CD14-positive monocyte (primary cell): ENCODE results near the gene NIPAL4. TPM values are rescaled to one million over a fixed set of nuclear protein-coding genes. Genes with fewer than 3 reads are reported as not detected.

Source experiments
- DNase-seq, 3 donors: peaks; one replicate each; pipeline ENCODE4 v3.0.0-alpha.2; 2011 to 2022
- H2AFZ ChIP-seq: 2 replicates; pipeline ENCODE4 v1.6.0; 2012; ENCODE audit warnings: mild to moderate bottlenecking, low read depth, low read length, inconsistent platforms; ENCODE audit not compliant: insufficient read depth, poor library complexity, severe bottlenecking
- H3K27ac ChIP-seq, 2 donors: 1 replicate in 1 of 2; 2 replicates in 1 of 2; pipeline ENCODE4 v1.5.1; 2012 to 2013; ENCODE audit warnings: low read length in 2 of 2, control low read depth in 1 of 2, inconsistent platforms in 1 of 2, low read depth in 1 of 2, mild to moderate bottlenecking in 1 of 2
- H3K27me3 ChIP-seq, 2 donors: one replicate each; pipeline versions ENCODE4 v1.6.0 to v1.6.1; 2011 to 2013; ENCODE audit warnings: low read length in 2 of 2; ENCODE audit not compliant: control insufficient read depth in 2 of 2, insufficient read depth in 2 of 2
- H3K36me3 ChIP-seq, 2 donors: replicated peaks in 1 of 2; 1 replicate in 1 of 2; 2 replicates in 1 of 2; pipeline versions ENCODE4 v1.5.1 to v1.6.1; 2012 to 2013; ENCODE audit warnings: low read length in 2 of 2, control low read depth in 1 of 2, inconsistent platforms in 1 of 2, mild to moderate bottlenecking in 1 of 2; ENCODE audit not compliant: insufficient read depth in 2 of 2, control insufficient read depth in 1 of 2
- H3K4me1 ChIP-seq, 2 donors: 1 replicate in 1 of 2; 2 replicates in 1 of 2; pipeline versions ENCODE4 v1.5.1 to v1.6.1; 2012 to 2013; ENCODE audit warnings: low read length in 2 of 2, control low read depth in 1 of 2, inconsistent platforms in 1 of 2, mild to moderate bottlenecking in 1 of 2, moderate library complexity in 1 of 2; ENCODE audit not compliant: insufficient read depth in 2 of 2, control insufficient read depth in 1 of 2
- H3K4me2 ChIP-seq: replicated peaks from 2 replicates; pipeline ENCODE3; 2012; ENCODE audit warnings: low read length, moderate library complexity, mild to moderate bottlenecking; ENCODE audit not compliant: poor library complexity, severe bottlenecking; ENCODE audit errors: extremely low read depth
- H3K4me3 ChIP-seq, 3 experiments: fragments of 200-600 bp in 1 of 3; sonication (generic) in 1 of 3; replicated peaks in 1 of 3; 1 replicate in 2 of 3; 2 replicates in 1 of 3; pipeline ENCODE4 v1.5.1; 2011 to 2013; ENCODE audit warnings: low read length in 3 of 3, mild to moderate bottlenecking in 3 of 3, control low read depth in 2 of 3, low read depth in 2 of 3, inconsistent platforms in 1 of 3, moderate library complexity in 1 of 3
- H3K79me2 ChIP-seq: 2 replicates; pipeline ENCODE4 v1.6.0; 2012; ENCODE audit warnings: mild to moderate bottlenecking, control low read depth, inconsistent platforms, low read length, moderate library complexity; ENCODE audit not compliant: insufficient read depth
- H3K9ac ChIP-seq: 2 replicates; pipeline ENCODE4 v1.6.0; 2017; ENCODE audit warnings: low read length, mild to moderate bottlenecking; ENCODE audit not compliant: insufficient read depth, poor library complexity, severe bottlenecking
- H3K9me3 ChIP-seq, 2 donors: replicated peaks in 1 of 2; 1 replicate in 1 of 2; 2 replicates in 1 of 2; pipeline versions ENCODE4 v1.5.1 to v1.6.1; 2012 to 2013; ENCODE audit warnings: low read length in 2 of 2, control low read depth in 1 of 2; ENCODE audit not compliant: control insufficient read depth in 1 of 2, insufficient read depth in 1 of 2
- H4K20me1 ChIP-seq: 2 replicates; pipeline ENCODE4 v1.6.0; 2012; ENCODE audit warnings: mild to moderate bottlenecking, low read length, control low read depth, moderate library complexity; ENCODE audit not compliant: insufficient read depth
- H3K27ac Mint-ChIP-seq, 7 donors: one replicate each; pipeline ENCODE4 v1.8.0; 2020; ENCODE audit warnings: mild to moderate bottlenecking in 7 of 7, mixed read lengths in 7 of 7, moderate library complexity in 6 of 7, inconsistent platforms in 2 of 7
- H3K27me3 Mint-ChIP-seq, 3 donors: one replicate each; pipeline ENCODE4 v1.8.0; 2021 to 2022; ENCODE audit warnings: low read depth in 3 of 3, mild to moderate bottlenecking in 3 of 3, mixed read lengths in 3 of 3, moderate library complexity in 3 of 3, inconsistent platforms in 1 of 3
- H3K36me3 Mint-ChIP-seq, 2 donors: one replicate each; pipeline ENCODE4 v1.8.0; 2020; ENCODE audit warnings: mixed read lengths in 2 of 2, inconsistent platforms in 1 of 2, mild to moderate bottlenecking in 1 of 2
- H3K4me1 Mint-ChIP-seq: one replicate; pipeline ENCODE4 v1.8.0; 2020; ENCODE audit warnings: mild to moderate bottlenecking, mixed read lengths
- H3K4me3 Mint-ChIP-seq, 2 donors: one replicate each; pipeline ENCODE4 v1.8.0; 2020; ENCODE audit warnings: mild to moderate bottlenecking in 2 of 2, mixed read lengths in 2 of 2, moderate library complexity in 1 of 2
- H3K9me3 Mint-ChIP-seq, 7 donors: one replicate each; pipeline ENCODE4 v1.8.0; 2020 to 2022; ENCODE audit warnings: mixed read lengths in 7 of 7, mild to moderate bottlenecking in 6 of 7, moderate library complexity in 6 of 7, inconsistent platforms in 2 of 7
- WGBS: methylation state at CpG from one replicate; pipeline ENCODE4 v1.1.5; 2013; ENCODE audit warnings: missing lambda C conversion rate; ENCODE audit not compliant: insufficient coverage; 5-methylcytosine and 5-hydroxymethylcytosine counted together
- intact Hi-C, 2 donors: fragments of 100-400 bp; cut with micrococcal nuclease; formaldehyde crosslinking; loops; one replicate each; pipeline versions ENCODE4 v1.15.0 to v1.15.1; 2023
- polyA plus RNA-seq, 3 donors: library from polyadenylated mRNA; depleted of rRNA in 1 of 3; unstranded in 2 of 3; stranded (reverse) in 1 of 3; fragments of 300-500 nt in 2 of 3; fragments of >200 nt in 1 of 3; fragmentation: Illumina TruSeq in 2 of 3; gene quantifications; 1 replicate in 2 of 3; 2 replicates in 1 of 3; pipeline ENCODE4 v1.2.3, GENCODE V29; 2012 to 2021
- TF ChIP-seq, protein P1 (sequence below): fragments of 200-600 bp; IDR thresholded peaks from one replicate; pipeline ENCODE4 v1.8.0; 2022; ENCODE audit warnings: antibody characterized with exemption, mild to moderate bottlenecking

The NIPAL4 gene
- polyA plus RNA-seq, 3 donors = 0.04 to 2.3 TPM; not detected in 1

DNA sequence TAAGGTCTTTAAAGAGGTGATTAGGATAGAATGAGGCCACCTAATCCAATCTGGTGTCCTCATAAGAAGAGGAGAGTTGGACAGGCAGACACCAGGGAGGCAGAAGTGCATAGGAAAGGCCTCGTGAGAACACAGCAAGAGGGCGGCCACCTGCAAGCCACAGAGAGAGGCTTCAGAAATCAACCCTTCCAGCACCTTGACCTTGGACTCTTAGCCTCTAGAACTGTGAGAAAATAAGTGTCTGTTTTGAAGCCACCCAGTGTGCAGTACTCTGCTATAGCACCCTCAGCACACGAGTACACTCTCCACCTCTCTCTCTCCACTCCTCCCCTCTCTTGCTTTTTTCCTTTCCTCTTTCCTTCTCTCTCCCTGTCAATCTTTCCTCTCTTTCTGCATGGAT lies 26.8 kb downstream of the NIPAL4 start:
- peaks cover 19% of the 10 kb centered on the region for H4K20me1 ChIP-seq
- Mint-ChIP-seq H3K27me3 (peaks cover 0 to 1% (median 0%) of the 10 kb centered on the region in 3 donors), H3K27ac (peak overlapping the region in 2 of 7 donors; percentile 42 to 75), H3K36me3 (peaks cover 85 to 89% of the 10 kb centered on the region in 2 donors), H3K4me3 (no peak overlapping the region), H3K4me1 (peaks cover 24% of the 10 kb centered on the region), H3K9me3 (peaks cover 0 to 4% (median 0%) of the 10 kb centered on the region in 7 donors)
- H3K27me3 ChIP-seq = no peaks in the 10 kb centered on the region
- no peaks in the 10 kb centered on the region for H3K9me3 ChIP-seq
- TF ChIP-seq, protein P1, sequence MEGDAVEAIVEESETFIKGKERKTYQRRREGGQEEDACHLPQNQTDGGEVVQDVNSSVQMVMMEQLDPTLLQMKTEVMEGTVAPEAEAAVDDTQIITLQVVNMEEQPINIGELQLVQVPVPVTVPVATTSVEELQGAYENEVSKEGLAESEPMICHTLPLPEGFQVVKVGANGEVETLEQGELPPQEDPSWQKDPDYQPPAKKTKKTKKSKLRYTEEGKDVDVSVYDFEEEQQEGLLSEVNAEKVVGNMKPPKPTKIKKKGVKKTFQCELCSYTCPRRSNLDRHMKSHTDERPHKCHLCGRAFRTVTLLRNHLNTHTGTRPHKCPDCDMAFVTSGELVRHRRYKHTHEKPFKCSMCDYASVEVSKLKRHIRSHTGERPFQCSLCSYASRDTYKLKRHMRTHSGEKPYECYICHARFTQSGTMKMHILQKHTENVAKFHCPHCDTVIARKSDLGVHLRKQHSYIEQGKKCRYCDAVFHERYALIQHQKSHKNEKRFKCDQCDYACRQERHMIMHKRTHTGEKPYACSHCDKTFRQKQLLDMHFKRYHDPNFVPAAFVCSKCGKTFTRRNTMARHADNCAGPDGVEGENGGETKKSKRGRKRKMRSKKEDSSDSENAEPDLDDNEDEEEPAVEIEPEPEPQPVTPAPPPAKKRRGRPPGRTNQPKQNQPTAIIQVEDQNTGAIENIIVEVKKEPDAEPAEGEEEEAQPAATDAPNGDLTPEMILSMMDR = no peak
- no peak overlapping the region for H3K4me3 ChIP-seq
- no peak overlapping the region for H3K9ac ChIP-seq
- H3K79me2 ChIP-seq = no peaks in the 10 kb centered on the region
- H3K27ac ChIP-seq = no peak overlapping the region
- 63% methylated on average over 1 of the region's 3 CpGs for WGBS
- intact Hi-C loops = no loop called here
- peaks cover 18 to 19% of the 10 kb centered on the region in 2 donors for H3K4me1 ChIP-seq
- H3K36me3 ChIP-seq = peaks cover 44 to 87% of the 10 kb centered on the region in 2 donors
- H3K4me2 ChIP-seq = no peak overlapping the region
- no peak overlapping the region for H2AFZ ChIP-seq
- no peak for DNase-seq

DNA sequence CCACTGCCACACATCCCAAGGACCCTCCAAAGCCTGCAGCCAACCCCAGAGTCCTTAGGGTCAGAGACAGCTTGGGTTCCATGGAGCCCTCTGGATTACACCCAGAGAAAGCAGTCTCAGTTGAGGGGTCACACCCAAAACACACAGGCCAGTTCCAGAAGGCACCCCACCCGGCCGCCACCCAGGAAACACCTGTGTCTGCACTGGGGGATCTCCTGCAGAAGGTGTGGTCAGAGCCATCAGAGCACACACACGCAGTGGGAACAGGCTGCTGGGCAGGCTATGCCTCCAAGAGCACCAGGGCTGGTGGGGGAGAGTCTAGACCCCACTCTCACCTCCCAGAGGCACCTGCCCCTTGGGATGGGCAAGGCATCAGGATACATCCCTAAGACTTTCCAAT lies 27.3 kb downstream of the NIPAL4 start:
- Histone ChIP-seq H4K20me1 (peaks cover 19% of the 10 kb centered on the region), H3K27me3 (no peaks in the 10 kb centered on the region), H3K9me3 (no peaks in the 10 kb centered on the region), H3K4me2 (no peak overlapping the region), H3K4me1 (peaks cover 18 to 19% of the 10 kb centered on the region in 2 donors), H3K36me3 (peaks cover 44 to 85% of the 10 kb centered on the region in 2 donors), H3K9ac (no peak overlapping the region), H3K27ac (no peak overlapping the region), H3K4me3 (no peak overlapping the region), H2AFZ (no peak overlapping the region), H3K79me2 (no peaks in the 10 kb centered on the region)
- peaks cover 24% of the 10 kb centered on the region for H3K4me1 Mint-ChIP-seq
- H3K36me3 Mint-ChIP-seq = peaks cover 82 to 88% of the 10 kb centered on the region in 2 donors
- no peak for DNase-seq
- intact Hi-C loops = no loop called here
- H3K27ac Mint-ChIP-seq = peak overlapping the region in 1 of 7 donors; percentile 42
- no peaks in the 10 kb centered on the region for H3K27me3 Mint-ChIP-seq
- peaks cover 0 to 4% (median 0%) of the 10 kb centered on the region in 7 donors for H3K9me3 Mint-ChIP-seq
- 100% methylated on average over 2 of the region's 3 CpGs for WGBS
- H3K4me3 Mint-ChIP-seq = no peak overlapping the region
- TF ChIP-seq, protein P1 = no peak
